Mesodermal cell (in vitro differentiated cells): ENCODE results near the gene GPR4.

ENCODE experiments used
- H3K27ac ChIP-seq: 2 replicates; pipeline ENCODE4 v1.7.0; 2013; ENCODE audit warnings: mild to moderate bottlenecking, low read depth, low read length, moderate library complexity; ENCODE audit not compliant: severe bottlenecking
- H3K36me3 ChIP-seq: 2 replicates; pipeline ENCODE4 v1.7.1; 2013; ENCODE audit warnings: mild to moderate bottlenecking, low read length, moderate library complexity; ENCODE audit not compliant: control insufficient read depth, insufficient read depth
- H3K4me1 ChIP-seq: one replicate; pipeline ENCODE4 v1.7.1; 2013; ENCODE audit warnings: mild to moderate bottlenecking, low read length; ENCODE audit not compliant: insufficient read depth, control insufficient read depth, poor library complexity, severe bottlenecking
- H3K4me3 ChIP-seq: 2 replicates; pipeline ENCODE4 v1.7.0; 2013; ENCODE audit warnings: low read length, control low read depth, mild to moderate bottlenecking; ENCODE audit not compliant: insufficient read depth, poor library complexity, severe bottlenecking; ENCODE audit errors: extremely low read depth
- H3K9me3 ChIP-seq: 2 replicates; pipeline ENCODE4 v1.7.1; 2013; ENCODE audit warnings: mild to moderate bottlenecking, low read length, moderate library complexity; ENCODE audit not compliant: control insufficient read depth
- WGBS, 2 experiments: methylation state at CpG; one replicate each; pipeline ENCODE4 v1.1.5; 2013; ENCODE audit warnings: missing lambda C conversion rate in 2 of 2; ENCODE audit not compliant: insufficient coverage in 2 of 2; 5-methylcytosine and 5-hydroxymethylcytosine counted together

GPR4 gene

DNA sequence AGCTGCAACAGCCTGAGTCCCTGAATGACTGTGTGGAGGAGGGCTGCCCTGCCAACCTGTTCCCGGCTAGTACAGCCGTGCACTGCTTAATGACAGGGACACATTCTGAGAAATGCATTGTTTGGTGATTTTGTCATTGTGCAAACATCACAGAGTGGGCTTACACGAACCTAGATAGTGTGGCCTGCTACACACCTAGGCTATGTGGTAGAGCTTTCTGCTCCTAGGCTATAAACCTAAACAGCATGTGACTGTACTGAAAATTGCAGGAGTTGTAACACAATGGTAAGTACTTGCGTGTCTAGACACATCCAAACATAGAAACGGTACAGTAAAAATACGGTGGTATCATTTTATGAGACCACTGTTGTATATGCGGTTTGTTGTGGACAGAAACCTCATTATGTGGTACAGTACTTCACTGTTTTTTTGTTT, 59.8 kb downstream of the GPR4 start:
- H3K4me1 ChIP-seq = no peaks in the 10 kb centered on the region
- peaks cover 7% of the 10 kb centered on the region for H3K9me3 ChIP-seq
- H3K4me3 ChIP-seq = no peak overlapping the region
- H3K36me3 ChIP-seq = no peaks in the 10 kb centered on the region
- H3K27ac ChIP-seq = no peak overlapping the region
- WGBS, 2 experiments = 96 to 97% methylated on average over 7 of the region's 7 CpGs
